ENCODE measurements around the gene NR1H4.
A peak's percentile ranks its signal among the peaks of the same experiment; 100 is the strongest.
"Not testable (repeated sequence)": the region's sequence is repeated elsewhere in the genome, so short reads cannot be mapped to it uniquely, and the experiment has no call there.

Gene NR1H4

GRCh38 chr12:100545092-100545491, 71.4 kb downstream of the NR1H4 start:
- no peak overlapping the region for H3K4me3 ChIP-seq (ENCODE audit: control insufficient read depth, low read depth, low read length)
- peak; percentile 31 for DNase-seq (ENCODE audit: low read depth)
- no peak for TF ChIP-seq CTCF (IDR thresholded peaks at IDR 0.05; ENCODE audit: control insufficient read depth, insufficient read depth, low read depth, low read length, missing control alignments)

- no peak overlapping the region for H3K4me3 ChIP-seq (ENCODE audit: control insufficient read depth, low read depth, low read length)
- no peak for DNase-seq (ENCODE audit: low read depth)
- no peak for TF ChIP-seq CTCF (IDR thresholded peaks at IDR 0.05; ENCODE audit: control insufficient read depth, insufficient read depth, low read depth, low read length, missing control alignments)
Observed at GRCh38 chr12:100553936-100554335, 80.3 kb downstream of the NR1H4 start.

- DNase-seq (ENCODE audit: low read depth), result peak; percentile 79
- peak; percentile 85 for TF ChIP-seq CTCF (IDR thresholded peaks at IDR 0.05; ENCODE audit: control insufficient read depth, insufficient read depth, low read depth, low read length, missing control alignments)
- no peak overlapping the region for H3K4me3 ChIP-seq (ENCODE audit: control insufficient read depth, low read depth, low read length)
Observed at GRCh38 chr12:100554608-100555077, 81.0 kb downstream of the NR1H4 start.

- no peak for TF ChIP-seq CTCF (IDR thresholded peaks at IDR 0.05; ENCODE audit: control insufficient read depth, insufficient read depth, low read depth, low read length, missing control alignments)
- no peak for DNase-seq (ENCODE audit: low read depth)
Observed at GRCh38 chr12:100555722-100556121, 82.1 kb downstream of the NR1H4 start.

GRCh38 chr12:100557357-100557756, 83.7 kb downstream of the NR1H4 start:
- no peak for DNase-seq (ENCODE audit: low read depth)
- TF ChIP-seq CTCF (IDR thresholded peaks at IDR 0.05; ENCODE audit: control insufficient read depth, insufficient read depth, low read depth, low read length, missing control alignments), result no peak
- H3K4me3 ChIP-seq (ENCODE audit: control insufficient read depth, low read depth, low read length), result no peak overlapping the region

More at GRCh38 chr12:100555722-100556121, 82.1 kb downstream of the NR1H4 start:
- no peak overlapping the region for H3K4me3 ChIP-seq (ENCODE audit: control insufficient read depth, low read depth, low read length)

- DNase-seq (ENCODE audit: low read depth), result not testable (repeated sequence)
Observed at GRCh38 chr12:100559261-100559660, 85.6 kb downstream of the NR1H4 start.

GRCh38 chr12:100564090-100564489, 90.4 kb downstream of the NR1H4 start:
- no peak overlapping the region for H3K4me3 ChIP-seq (ENCODE audit: control insufficient read depth, low read depth, low read length)

More at GRCh38 chr12:100559261-100559660, 85.6 kb downstream of the NR1H4 start:
- H3K4me3 ChIP-seq (ENCODE audit: control insufficient read depth, low read depth, low read length), result not testable (repeated sequence)

More at GRCh38 chr12:100564090-100564489, 90.4 kb downstream of the NR1H4 start:
- DNase-seq (ENCODE audit: low read depth), result no peak
- TF ChIP-seq CTCF (IDR thresholded peaks at IDR 0.05; ENCODE audit: control insufficient read depth, insufficient read depth, low read depth, low read length, missing control alignments), result no peak

Data from AG09309 (cell line).